Lung (tissue), 12 donors: ENCODE measurements around the gene UNC5C. TPM values are rescaled to one million over a fixed set of nuclear protein-coding genes. Genes with fewer than 3 reads are reported as not detected.

ENCODE experiments used
- ATAC-seq: fragments of 200-7000 bp; cut with Tn5 transposase; one replicate; pipeline ENCODE4 v1.9.1; 2020; ENCODE audit warnings: moderate number of reproducible peaks; ENCODE audit not compliant: insufficient read depth, low FRiP score
- DNase-seq, 3 donors: peaks; one replicate each; pipeline ENCODE4 v3.0.0-alpha.2; 2013 to 2017
- H3K27ac ChIP-seq, 2 donors: one replicate each; pipeline ENCODE4 v1.5.1; 2013; ENCODE audit warnings: mild to moderate bottlenecking in 2 of 2, moderate library complexity in 2 of 2, control low read depth in 1 of 2, inconsistent platforms in 1 of 2, low read depth in 1 of 2, low read length in 1 of 2
- H3K27me3 ChIP-seq, 3 donors: one replicate each; pipeline ENCODE4 v1.5.1; 2013; ENCODE audit warnings: low read length in 2 of 3; ENCODE audit not compliant: control insufficient read depth in 3 of 3, insufficient read depth in 3 of 3
- H3K36me3 ChIP-seq, 4 donors: one replicate each; pipeline ENCODE4 v1.5.1; 2013; ENCODE audit warnings: low read length in 4 of 4, mild to moderate bottlenecking in 1 of 4, moderate library complexity in 1 of 4; ENCODE audit not compliant: control insufficient read depth in 4 of 4, insufficient read depth in 4 of 4
- H3K4me1 ChIP-seq, 5 donors: one replicate each; pipeline ENCODE4 v1.5.1; 2013; ENCODE audit warnings: low read length in 5 of 5, mild to moderate bottlenecking in 2 of 5, moderate library complexity in 1 of 5; ENCODE audit not compliant: control insufficient read depth in 5 of 5, insufficient read depth in 5 of 5
- H3K4me3 ChIP-seq: one replicate; pipeline ENCODE4 v1.5.1; 2013; ENCODE audit warnings: mild to moderate bottlenecking, control low read depth, moderate library complexity
- H3K9ac ChIP-seq, 2 donors: one replicate each; pipeline ENCODE4 v1.5.1; 2013; ENCODE audit warnings: low read length in 2 of 2, control low read depth in 1 of 2; ENCODE audit not compliant: insufficient read depth in 1 of 2
- H3K9me3 ChIP-seq, 4 donors: one replicate each; pipeline ENCODE4 v1.5.1; 2013; ENCODE audit warnings: low read length in 3 of 4, mild to moderate bottlenecking in 1 of 4, moderate library complexity in 1 of 4; ENCODE audit not compliant: control insufficient read depth in 4 of 4, insufficient read depth in 3 of 4
- CTCF ChIP-seq: IDR thresholded peaks from 2 replicates; pipeline ENCODE4 v1.5.1; 2012; ENCODE audit warnings: mild to moderate bottlenecking; ENCODE audit errors: control extremely low read depth, extremely low read depth
- WGBS, 2 donors: extraction: QIAGEN DNeasy Blood & Tissue Kit; methylation state at CpG; one replicate each; pipeline ENCODE4 v1.1.7; 2013; 5-methylcytosine and 5-hydroxymethylcytosine counted together
- polyA plus RNA-seq, 2 donors: library from polyadenylated mRNA; stranded (reverse); fragments of 200-250 nt; gene quantifications; one replicate each; pipeline ENCODE4 v1.2.1, GENCODE V29; 2013
- total RNA-seq, 2 donors: library from RNA; depleted of rRNA in 1 of 2; stranded (reverse); fragments of >200 nt in 1 of 2; gene quantifications; one replicate each; pipeline ENCODE4 v1.2.1, GENCODE V29; 2014 to 2021
- donor health status: control.
- donor health status: control.
- donor health status: Bipolar disorder and iron deficiency.
- donor health status: healthy.
- donor health status: DM: yes; HTN: yes; CAD: no.

Gene UNC5C
- total and polyA plus RNA-seq, 4 donors: 0.55 to 27.9 (median 3.8) TPM

DNA sequence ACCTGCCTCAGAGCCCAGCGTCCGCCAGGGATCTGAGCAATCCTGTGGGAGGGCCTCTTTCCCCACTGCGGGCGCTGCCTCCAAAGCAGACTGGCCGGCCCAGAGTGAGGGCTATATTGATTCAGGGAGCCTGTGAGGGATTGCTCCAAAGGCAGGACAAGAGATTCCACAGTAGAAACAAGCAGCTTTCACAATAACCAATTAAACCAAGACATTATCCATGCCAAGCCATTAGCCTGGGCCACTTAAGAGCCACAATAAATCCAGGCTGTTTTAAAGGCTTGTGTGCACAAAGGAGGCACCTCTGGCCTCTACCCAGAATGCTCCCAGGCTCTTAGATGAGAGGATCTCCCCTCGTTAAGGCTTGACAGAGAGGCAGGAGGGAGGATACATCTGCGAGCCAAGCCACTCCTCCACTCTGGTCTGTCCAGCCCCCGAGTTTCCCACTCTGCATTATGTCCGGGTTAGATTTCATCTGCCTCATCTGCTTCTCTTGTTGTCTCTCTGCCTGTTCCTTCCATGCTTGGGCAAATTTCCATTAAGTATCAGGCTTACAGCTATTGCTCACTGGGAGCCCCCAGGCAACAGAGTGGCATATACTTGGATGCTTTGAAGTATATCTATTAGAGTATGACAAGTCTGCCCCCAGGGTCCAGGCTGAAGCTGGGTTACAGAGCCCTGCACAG, 357.9 kb downstream of the UNC5C start:
- H3K9ac ChIP-seq: no peak overlapping the region
- peaks cover 0 to 27% (median 9%) of the 10 kb centered on the region in 4 donors for H3K36me3 ChIP-seq
- 76 to 84% methylated on average over 9 of the region's 9 CpGs for WGBS, 2 donors
- H3K4me3 ChIP-seq: no peak overlapping the region
- DNase-seq: peak in 2 of 3 donors; percentile 20 to 34
- no peak for TF ChIP-seq CTCF
- H3K4me1 ChIP-seq: no peaks in the 10 kb centered on the region
- H3K27ac ChIP-seq: no peak overlapping the region
- H3K9me3 ChIP-seq: no peaks in the 10 kb centered on the region
- H3K27me3 ChIP-seq: no peaks in the 10 kb centered on the region
- no peak for ATAC-seq

GRCh38 chr4:95188701-95189370, 359.9 kb downstream of the UNC5C start:
- ATAC-seq: no peak
- DNase-seq: no peak
- Histone ChIP-seq H3K4me3 (no peak overlapping the region), H3K9me3 (no peaks in the 10 kb centered on the region), H3K27me3 (no peaks in the 10 kb centered on the region), H3K36me3 (peaks cover 0 to 15% (median 5%) of the 10 kb centered on the region in 4 donors), H3K27ac (no peak overlapping the region), H3K4me1 (no peaks in the 10 kb centered on the region), H3K9ac (no peak overlapping the region)
- no peak for TF ChIP-seq CTCF
- WGBS, 2 donors: 74 to 88% methylated on average over 5 of the region's 5 CpGs

- DNase-seq: no peak
- TF ChIP-seq CTCF: no peak
- no peak overlapping the region for H3K9ac ChIP-seq
- H3K27ac ChIP-seq: no peak overlapping the region
- 88 to 92% methylated on average over 8 of the region's 8 CpGs for WGBS, 2 donors
- peaks cover 0 to 19% (median 6%) of the 10 kb centered on the region in 4 donors for H3K36me3 ChIP-seq
- ATAC-seq: no peak
- no peak overlapping the region for H3K4me3 ChIP-seq
- no peaks in the 10 kb centered on the region for H3K9me3 ChIP-seq
- H3K4me1 ChIP-seq: no peaks in the 10 kb centered on the region
- H3K27me3 ChIP-seq: no peaks in the 10 kb centered on the region
These were observed 362.1 kb downstream of the UNC5C start for GRCh38 chr4:95186666-95187065.
